ENCODE measurements around the gene KIRREL3.
A peak's percentile ranks its signal among the peaks of the same experiment; 100 is the strongest.

Gene KIRREL3

GRCh38 chr11:126430581-126431335 lies 569.8 kb downstream of the KIRREL3 start:
- DNase-seq, result no peak

GRCh38 chr11:126426820-126427749 lies 573.5 kb downstream of the KIRREL3 start:
- DNase-seq, result no peak

GRCh38 chr11:126426106-126426505 lies 574.5 kb downstream of the KIRREL3 start:
- no peak for DNase-seq

- DNase-seq, result no peak
Measured at GRCh38 chr11:126424471-126425039, 576.0 kb downstream of the KIRREL3 start.

GRCh38 chr11:126423743-126424142 lies 576.8 kb downstream of the KIRREL3 start:
- DNase-seq, result no peak

- no peak for DNase-seq
Measured at GRCh38 chr11:126423154-126423553, 577.4 kb downstream of the KIRREL3 start.

GRCh38 chr11:126422446-126422845 lies 578.1 kb downstream of the KIRREL3 start:
- DNase-seq, result no peak

GRCh38 chr11:126421271-126421671 lies 579.3 kb downstream of the KIRREL3 start:
- no peak for DNase-seq

- no peak for DNase-seq
Measured at GRCh38 chr11:126420698-126421256, 579.8 kb downstream of the KIRREL3 start.

GRCh38 chr11:126419801-126420697 lies 580.5 kb downstream of the KIRREL3 start:
- no peak for DNase-seq

GRCh38 chr11:126418887-126419286 lies 581.7 kb downstream of the KIRREL3 start:
- no peak for DNase-seq

- no peak for DNase-seq
Measured at GRCh38 chr11:126417091-126417862, 583.3 kb downstream of the KIRREL3 start.

GRCh38 chr11:126416542-126417090 lies 584.0 kb downstream of the KIRREL3 start:
- DNase-seq, result peak; percentile 73

- no peak for DNase-seq
Measured at GRCh38 chr11:126415669-126416420, 584.7 kb downstream of the KIRREL3 start.

GRCh38 chr11:126415128-126415527 lies 585.4 kb downstream of the KIRREL3 start:
- DNase-seq, result no peak

GRCh38 chr11:126414615-126415014 lies 586.0 kb downstream of the KIRREL3 start:
- no peak for DNase-seq

GRCh38 chr11:126413843-126414405 lies 586.6 kb downstream of the KIRREL3 start:
- DNase-seq, result no peak

- DNase-seq, result no peak
Measured at GRCh38 chr11:126413426-126413825, 587.1 kb downstream of the KIRREL3 start.

- DNase-seq, result no peak
Measured at GRCh38 chr11:126411971-126412381, 588.6 kb downstream of the KIRREL3 start.

- no peak for DNase-seq
Measured at GRCh38 chr11:126410649-126411048, 589.9 kb downstream of the KIRREL3 start.
